Chondrocyte (in vitro differentiated cells): ENCODE data around the gene DDX49. TPM values are rescaled to one million over a fixed set of nuclear protein-coding genes. Genes with fewer than 3 reads are reported as not detected.
"Not testable (repeated sequence)": the region's sequence is repeated elsewhere in the genome, so short reads cannot be mapped to it uniquely, and the experiment has no call there.

Source experiments
- DNase-seq: peaks from one replicate; pipeline ENCODE4 v3.0.0; 2021; ENCODE audit warnings: mixed read lengths, low spot score
- H3K27ac Mint-ChIP-seq: one replicate; pipeline ENCODE4 v1.8.0; 2021; ENCODE audit warnings: mild to moderate bottlenecking, moderate library complexity, mixed read lengths; ENCODE audit not compliant: unreplicated experiment
- H3K27me3 Mint-ChIP-seq: 2 replicates; pipeline ENCODE4 v1.8.0; 2021; ENCODE audit warnings: low read depth, mixed read lengths
- H3K36me3 Mint-ChIP-seq: 2 replicates; pipeline ENCODE4 v1.8.0; 2021; ENCODE audit warnings: low read depth, mixed read lengths
- H3K4me1 Mint-ChIP-seq: 2 replicates; pipeline ENCODE4 v1.8.0; 2021; ENCODE audit warnings: low read depth, mild to moderate bottlenecking, mixed read lengths
- H3K4me3 Mint-ChIP-seq: one replicate; pipeline ENCODE4 v1.8.0; 2021; ENCODE audit warnings: mild to moderate bottlenecking, moderate library complexity, mixed read lengths; ENCODE audit not compliant: unreplicated experiment
- H3K9me3 Mint-ChIP-seq: 2 replicates; pipeline ENCODE4 v1.8.0; 2021; ENCODE audit warnings: low read depth, mixed read lengths
- total RNA-seq: library from RNA; stranded (reverse); gene quantifications from 3 replicates; pipeline ENCODE4 v1.2.1, GENCODE V29; 2021
- TF ChIP-seq, protein P1 (sequence below): fragments of 200-600 bp; sonication (generic); IDR thresholded peaks from 2 replicates; pipeline ENCODE4 v1.5.0; 2021; ENCODE audit warnings: antibody characterized with exemption, mild to moderate bottlenecking, moderate library complexity

DDX49 gene
- total RNA-seq, 1 donor from 2014 or later, result 50.6 TPM

DNA sequence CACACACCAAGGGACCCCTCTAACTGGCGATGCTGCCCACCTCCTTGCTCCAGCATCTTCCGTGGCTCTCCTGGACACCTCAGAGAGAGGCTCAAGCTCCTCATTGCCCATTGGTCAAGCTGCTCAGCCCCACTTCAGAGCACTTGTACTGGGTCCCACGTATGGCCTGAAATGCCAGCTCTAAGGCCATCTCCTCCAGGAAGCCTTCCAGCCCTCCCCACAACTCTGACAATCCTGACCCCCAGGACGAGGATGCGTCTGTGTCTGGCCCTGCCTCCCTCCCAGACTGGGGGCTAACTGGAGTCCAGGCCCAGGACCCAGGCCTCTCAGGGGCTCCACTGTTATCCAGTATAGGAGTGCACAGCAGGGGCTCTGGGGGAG is 29.5 kb downstream of the DDX49 start:
- no peak for DNase-seq
- Mint-ChIP-seq H3K9me3 (no peaks in the 10 kb centered on the region), H3K27ac (no peak overlapping the region), H3K4me1 (peaks cover 5% of the 10 kb centered on the region), H3K27me3 (no peaks in the 10 kb centered on the region), H3K36me3 (peaks cover 4% of the 10 kb centered on the region), H3K4me3 (no peak overlapping the region)
- TF ChIP-seq, protein P1, sequence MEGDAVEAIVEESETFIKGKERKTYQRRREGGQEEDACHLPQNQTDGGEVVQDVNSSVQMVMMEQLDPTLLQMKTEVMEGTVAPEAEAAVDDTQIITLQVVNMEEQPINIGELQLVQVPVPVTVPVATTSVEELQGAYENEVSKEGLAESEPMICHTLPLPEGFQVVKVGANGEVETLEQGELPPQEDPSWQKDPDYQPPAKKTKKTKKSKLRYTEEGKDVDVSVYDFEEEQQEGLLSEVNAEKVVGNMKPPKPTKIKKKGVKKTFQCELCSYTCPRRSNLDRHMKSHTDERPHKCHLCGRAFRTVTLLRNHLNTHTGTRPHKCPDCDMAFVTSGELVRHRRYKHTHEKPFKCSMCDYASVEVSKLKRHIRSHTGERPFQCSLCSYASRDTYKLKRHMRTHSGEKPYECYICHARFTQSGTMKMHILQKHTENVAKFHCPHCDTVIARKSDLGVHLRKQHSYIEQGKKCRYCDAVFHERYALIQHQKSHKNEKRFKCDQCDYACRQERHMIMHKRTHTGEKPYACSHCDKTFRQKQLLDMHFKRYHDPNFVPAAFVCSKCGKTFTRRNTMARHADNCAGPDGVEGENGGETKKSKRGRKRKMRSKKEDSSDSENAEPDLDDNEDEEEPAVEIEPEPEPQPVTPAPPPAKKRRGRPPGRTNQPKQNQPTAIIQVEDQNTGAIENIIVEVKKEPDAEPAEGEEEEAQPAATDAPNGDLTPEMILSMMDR, result no peak

DNA sequence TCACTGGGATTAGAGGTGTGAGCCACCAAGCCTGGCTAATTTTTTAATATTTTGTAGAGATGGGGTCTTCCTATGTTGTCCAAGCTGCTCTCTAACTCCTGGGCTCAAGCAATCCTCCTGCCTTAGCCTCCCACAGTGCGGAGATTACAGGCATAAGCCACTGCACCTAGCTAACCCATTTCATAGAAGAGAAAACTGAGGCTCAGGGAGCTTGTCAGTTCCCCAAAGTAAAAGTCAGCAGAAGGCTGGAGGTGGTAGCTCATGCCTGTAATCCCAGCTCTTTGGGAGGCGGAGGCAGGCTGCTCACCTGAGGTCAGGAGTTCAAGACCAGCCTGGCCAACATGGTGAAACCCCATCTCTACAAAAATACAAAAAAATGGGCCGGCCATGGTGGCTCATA is 30.3 kb downstream of the DDX49 start:
- Mint-ChIP-seq H3K4me1 (peaks cover 5% of the 10 kb centered on the region), H3K4me3 (no peak overlapping the region), H3K27ac (no peak overlapping the region), H3K9me3 (peaks cover under 1% of the 10 kb centered on the region), H3K27me3 (no peaks in the 10 kb centered on the region), H3K36me3 (peaks cover 4% of the 10 kb centered on the region)
- no peak for DNase-seq
- TF ChIP-seq, protein P1, result no peak

DNA sequence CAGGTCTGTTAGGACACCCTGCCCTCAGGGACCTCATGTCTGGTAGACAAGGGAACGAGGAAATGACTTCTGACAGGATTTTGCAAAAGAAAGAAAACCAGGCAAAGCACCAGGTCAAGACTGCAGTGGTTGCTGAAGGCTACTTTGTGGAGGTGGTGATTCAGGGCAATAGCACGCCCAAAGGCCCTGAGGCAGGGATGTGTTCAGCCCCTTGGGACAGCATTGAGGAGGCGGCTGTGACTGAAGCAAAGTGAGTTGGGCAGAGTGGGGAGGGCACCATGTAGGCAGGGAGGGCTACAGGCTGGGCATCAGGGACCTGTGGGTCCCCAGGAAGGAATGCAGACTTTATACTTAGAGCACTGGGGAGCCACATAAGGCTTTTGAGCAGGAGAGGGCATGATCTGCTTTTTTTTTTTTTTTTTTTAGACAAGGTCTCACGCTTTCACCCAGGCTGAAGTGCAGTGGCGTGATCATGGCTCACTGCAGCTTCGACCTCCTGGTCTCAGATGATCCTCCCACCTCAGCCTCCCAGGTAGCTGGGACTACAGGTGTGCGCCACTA is 32.3 kb downstream of the DDX49 start:
- Mint-ChIP-seq H3K4me1 (peaks cover 5% of the 10 kb centered on the region), H3K27ac (no peak overlapping the region), H3K9me3 (peaks cover 4% of the 10 kb centered on the region), H3K27me3 (peaks cover 2% of the 10 kb centered on the region), H3K36me3 (no peaks in the 10 kb centered on the region), H3K4me3 (no peak overlapping the region)
- no peak for DNase-seq
- TF ChIP-seq, protein P1, result no peak

DNA sequence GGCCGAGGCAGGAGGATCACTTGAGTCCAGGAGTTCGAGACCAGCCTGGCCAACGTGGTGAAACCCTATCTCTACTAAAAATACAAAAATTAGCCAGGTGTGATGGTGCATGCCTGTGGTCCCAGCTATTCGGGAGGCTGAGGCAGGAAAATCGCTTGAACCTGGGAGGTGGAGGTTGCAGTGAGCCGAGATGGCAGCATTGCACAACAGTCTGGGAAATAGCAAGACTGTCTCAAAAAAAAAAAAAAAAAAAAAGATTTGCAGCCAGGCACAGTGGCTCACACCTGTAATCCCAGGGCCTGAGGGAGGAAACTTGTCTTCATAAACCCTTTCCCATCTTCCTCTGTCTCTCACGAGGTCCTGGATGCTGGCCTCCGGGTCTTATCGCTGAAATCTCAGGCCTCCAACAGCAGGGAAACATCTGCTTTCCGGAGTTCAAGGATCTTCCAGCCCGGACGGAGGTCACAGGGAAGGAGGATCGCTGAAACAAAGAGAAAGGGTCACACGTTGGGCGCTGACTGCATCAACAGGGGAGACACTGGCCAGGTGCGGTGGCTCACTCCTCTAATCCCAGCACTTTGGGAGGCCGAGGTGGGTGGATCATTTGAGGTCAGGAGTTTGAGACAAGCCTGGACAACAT is 33.0 kb downstream of the DDX49 start:
- H3K9me3 Mint-ChIP-seq, DNase-seq, H3K27ac Mint-ChIP-seq, H3K27me3 Mint-ChIP-seq, H3K4me3 Mint-ChIP-seq, H3K4me1 Mint-ChIP-seq, H3K36me3 Mint-ChIP-seq: not testable (repeated sequence)

DNA sequence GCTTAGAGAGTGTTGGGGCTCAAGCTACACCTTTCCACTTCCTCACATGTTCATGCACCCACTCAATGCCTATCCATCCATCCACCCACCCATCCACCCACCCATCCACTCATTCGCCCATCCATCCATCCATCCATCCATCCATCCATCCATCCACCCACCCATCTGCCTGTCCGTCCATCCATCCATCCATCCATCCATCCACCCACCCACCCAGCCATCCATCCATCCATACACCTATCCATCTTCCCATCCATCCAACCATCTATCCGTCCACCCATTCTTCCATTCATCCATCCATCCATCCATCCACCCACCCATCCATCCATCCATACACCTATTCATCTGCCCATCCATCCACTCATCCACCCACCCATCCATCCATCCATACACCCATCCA is 34.6 kb downstream of the DDX49 start:
- no peak for DNase-seq
- TF ChIP-seq, protein P1, result no peak
- H3K27me3 Mint-ChIP-seq, result peaks cover 2% of the 10 kb centered on the region
- H3K36me3 Mint-ChIP-seq, result no peaks in the 10 kb centered on the region
- peaks cover 4% of the 10 kb centered on the region for H3K9me3 Mint-ChIP-seq
- no peak overlapping the region for H3K27ac Mint-ChIP-seq
- peaks cover 5% of the 10 kb centered on the region for H3K4me1 Mint-ChIP-seq
- H3K4me3 Mint-ChIP-seq, result no peak overlapping the region

DNA sequence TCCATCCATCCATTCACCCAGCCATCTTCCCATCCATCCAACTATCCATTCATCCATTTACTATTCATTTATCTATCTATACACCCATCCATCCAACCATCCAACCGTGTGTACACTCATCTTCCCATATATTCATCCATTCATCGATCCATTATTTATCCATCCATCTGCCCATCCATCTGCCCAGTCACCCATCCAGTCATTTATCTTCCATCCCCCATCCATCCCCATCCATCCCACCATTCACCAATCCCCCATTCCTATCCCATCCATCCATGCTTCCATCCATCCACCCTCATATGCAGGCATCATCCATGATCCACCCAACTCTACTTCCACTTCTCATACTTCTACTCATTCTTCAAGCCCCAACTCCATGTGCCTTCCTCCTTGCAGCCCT is 35.5 kb downstream of the DDX49 start:
- H3K27ac Mint-ChIP-seq, result no peak overlapping the region
- DNase-seq, result no peak
- H3K9me3 Mint-ChIP-seq, result peaks cover 4% of the 10 kb centered on the region
- H3K4me1 Mint-ChIP-seq, result peaks cover 5% of the 10 kb centered on the region
- H3K4me3 Mint-ChIP-seq, result no peak overlapping the region
- TF ChIP-seq, protein P1, result no peak
- peaks cover 2% of the 10 kb centered on the region for H3K27me3 Mint-ChIP-seq
- H3K36me3 Mint-ChIP-seq, result no peaks in the 10 kb centered on the region
